Mammary epithelial cell (primary cell): ENCODE data around the gene BBS9.

ENCODE experiments used
- CTCF ChIP-seq, 2 donors: IDR thresholded peaks in 1 of 2; conservative IDR thresholded peaks in 1 of 2; 2 replicates each; pipeline ENCODE4 v1.5.1; 2011 to 2012; ENCODE audit warnings: inconsistent platforms in 2 of 2, low read length in 2 of 2, mild to moderate bottlenecking in 2 of 2, control low read depth in 1 of 2, low read depth in 1 of 2; ENCODE audit not compliant: insufficient read depth in 1 of 2; ENCODE audit errors: extremely low read depth in 1 of 2
- EZH2 ChIP-seq: IDR thresholded peaks from 2 replicates; pipeline ENCODE4 v1.6.1; 2012; ENCODE audit warnings: low read length, inconsistent platforms, borderline replicate concordance

GRCh38 chr7:33554576-33554975 is 425.2 kb downstream of the BBS9 start:
- TF ChIP-seq EZH2 (no peak), CTCF (conservative IDR thresholded peaks at IDR 0.05 in 1 of 2, IDR thresholded peaks at IDR 0.05 in 1 of 2; ENCODE audit: extremely low read depth in 1 of 2, insufficient read depth in 1 of 2, low read depth in 1 of 2, low read length in 2 of 2) (no peak)
